ENCODE measurements around the gene THBS1.

The THBS1 gene

DNA sequence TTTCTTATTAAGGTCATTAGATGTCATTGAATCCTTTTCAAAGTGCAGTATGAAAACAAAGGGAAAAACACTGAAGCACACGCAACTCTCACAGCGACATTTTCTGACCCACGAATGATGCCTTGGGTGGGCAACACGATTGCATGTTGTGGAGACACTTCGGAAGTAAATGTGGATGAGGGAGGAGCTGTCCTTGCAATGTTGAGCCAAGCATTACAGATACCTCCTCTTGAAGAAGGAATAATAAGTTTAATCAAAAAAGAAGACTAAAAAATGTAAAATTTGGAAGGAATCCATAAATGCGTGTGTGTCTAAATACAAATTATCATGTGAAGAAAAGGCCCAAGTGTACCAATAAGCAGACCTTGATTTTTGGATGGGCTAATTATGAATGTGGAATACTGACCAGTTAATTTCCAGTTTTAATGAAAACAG is 16.9 kb downstream of the THBS1 start:
- TF ChIP-seq CEBPB (IDR thresholded peaks at IDR 0.05): no peak
- no peak for TF ChIP-seq TAF1 (IDR thresholded peaks at IDR 0.05; ENCODE audit: low read depth)
- no peak for TF ChIP-seq TEAD4 (IDR thresholded peaks at IDR 0.05)
- TF ChIP-seq EP300 (IDR thresholded peaks at IDR 0.05; ENCODE audit: borderline replicate concordance): no peak
- TF ChIP-seq FOXM1 (IDR thresholded peaks at IDR 0.05; ENCODE audit: borderline replicate concordance, low read depth): no peak
- TF ChIP-seq NFIC (IDR thresholded peaks at IDR 0.05): no peak
- no peak for TF ChIP-seq TCF12 (IDR thresholded peaks at IDR 0.05; ENCODE audit: low read depth)
- TF ChIP-seq EGR1 (IDR thresholded peaks at IDR 0.05): no peak
- no peak for TF ChIP-seq ZBTB7A (IDR thresholded peaks at IDR 0.05; ENCODE audit: low read depth)
- TF ChIP-seq RAD21 (IDR thresholded peaks at IDR 0.05; ENCODE audit: low read depth): no peak
- TF ChIP-seq CREB1 (IDR thresholded peaks at IDR 0.05; ENCODE audit: low read depth): no peak
- no peak for TF ChIP-seq USF1 (IDR thresholded peaks at IDR 0.05)

- TF ChIP-seq TCF12 (IDR thresholded peaks at IDR 0.05; ENCODE audit: low read depth) (no peak), EGR1 (IDR thresholded peaks at IDR 0.05) (no peak)
Measured at GRCh38 chr15:39598186-39598850, 17.4 kb downstream of the THBS1 start.

DNA sequence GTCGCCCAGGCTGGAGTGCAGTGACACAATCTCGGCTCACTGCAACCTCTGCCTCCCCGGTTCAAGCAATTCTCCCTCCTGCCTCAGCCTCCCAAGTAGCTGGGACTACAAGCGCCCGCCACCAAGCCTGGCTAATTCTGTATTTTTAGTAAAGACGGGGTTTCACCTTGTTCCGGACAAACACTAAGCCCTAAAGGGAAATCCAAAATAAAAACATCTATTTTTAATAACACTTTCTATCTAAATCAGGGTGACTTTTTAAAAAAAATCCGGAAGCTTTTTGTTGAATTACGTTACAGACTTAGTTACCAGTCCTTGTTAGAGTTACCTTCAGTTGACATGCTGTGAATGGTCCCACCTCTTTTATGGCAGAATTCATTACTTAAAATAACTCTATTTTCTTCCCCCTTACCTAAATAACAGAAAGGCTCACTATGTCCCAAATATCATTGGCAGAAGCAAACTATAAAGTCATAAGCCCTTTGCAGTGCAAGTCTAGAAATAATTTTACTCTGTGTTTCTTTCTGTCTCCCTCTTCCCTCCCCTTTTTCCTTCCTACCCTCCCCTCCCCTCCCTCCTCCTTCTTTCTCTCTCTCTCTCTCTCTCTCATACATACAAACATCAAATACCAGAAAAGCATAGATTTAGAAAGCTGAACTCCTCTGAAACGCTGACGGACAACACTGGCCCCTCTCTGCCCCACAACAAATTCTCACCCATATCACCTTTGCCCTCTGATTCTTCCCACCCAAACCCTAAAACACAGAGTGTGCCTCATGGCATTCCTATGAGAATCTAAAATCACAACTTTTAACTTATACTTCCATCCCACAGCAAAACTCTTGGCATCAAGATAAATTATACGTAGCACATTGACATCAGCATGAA is 18.3 kb downstream of the THBS1 start:
- TF ChIP-seq CEBPB (IDR thresholded peaks at IDR 0.05) (no peak), FOXM1 (IDR thresholded peaks at IDR 0.05; ENCODE audit: borderline replicate concordance, low read depth) (no peak), USF1 (IDR thresholded peaks at IDR 0.05) (no peak), ZBTB7A (IDR thresholded peaks at IDR 0.05; ENCODE audit: low read depth) (no peak), CREB1 (IDR thresholded peaks at IDR 0.05; ENCODE audit: low read depth) (no peak), YY1 (IDR thresholded peaks at IDR 0.05; ENCODE audit: low read depth) (no peak), MAX (IDR thresholded peaks at IDR 0.05) (no peak), TEAD4 (IDR thresholded peaks at IDR 0.05) (no peak), RAD21 (IDR thresholded peaks at IDR 0.05; ENCODE audit: low read depth) (no peak), TAF1 (IDR thresholded peaks at IDR 0.05; ENCODE audit: low read depth) (no peak)

DNA sequence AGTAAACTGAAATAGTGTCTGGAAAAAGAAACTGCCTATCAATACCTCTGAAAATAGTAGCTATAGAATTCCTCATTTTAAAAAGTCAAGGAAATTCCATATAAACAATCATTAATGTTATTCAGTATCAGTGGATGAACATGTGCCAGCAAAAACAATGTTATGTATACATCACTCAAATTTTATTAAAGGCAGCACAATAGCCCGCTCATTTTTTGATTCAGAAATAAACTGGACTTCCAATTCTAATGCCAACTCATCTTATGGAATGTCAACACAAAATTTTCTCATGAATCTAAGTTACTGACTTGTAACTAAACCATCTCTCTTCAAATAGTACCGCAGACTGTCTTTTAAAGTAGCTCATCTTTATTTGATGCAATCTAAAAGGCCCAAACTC is 19.0 kb downstream of the THBS1 start:
- TF ChIP-seq CEBPB (IDR thresholded peaks at IDR 0.05) (no peak), MAX (IDR thresholded peaks at IDR 0.05) (no peak), EGR1 (IDR thresholded peaks at IDR 0.05) (no peak)

DNA sequence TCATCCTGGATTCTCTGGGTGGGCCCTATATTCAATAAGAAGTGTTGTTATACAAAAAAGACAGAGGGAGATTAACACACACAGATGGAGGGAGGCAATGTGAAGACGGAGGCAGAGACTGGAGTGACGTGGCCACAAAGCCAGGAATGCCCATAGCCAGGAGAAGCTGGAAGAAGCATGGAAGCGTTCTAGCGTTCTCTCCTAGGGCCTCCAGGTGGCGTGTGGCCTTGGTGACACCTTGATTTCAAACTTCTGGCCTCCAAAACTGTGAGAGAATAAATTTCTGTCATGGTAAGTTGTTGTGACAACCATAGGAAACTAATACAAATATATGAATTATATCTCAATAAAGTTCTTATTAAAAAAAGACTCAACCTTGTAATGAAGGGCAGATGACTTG is 21.3 kb downstream of the THBS1 start:
- TF ChIP-seq RAD21 (IDR thresholded peaks at IDR 0.05; ENCODE audit: low read depth) (peak; percentile 27; the same call in 1 of the 2 replicates), USF1 (IDR thresholded peaks at IDR 0.05) (no peak)

GRCh38 chr15:39605146-39605545 is 24.3 kb downstream of the THBS1 start:
- TF ChIP-seq TCF12 (IDR thresholded peaks at IDR 0.05; ENCODE audit: low read depth) (no peak), FOXM1 (IDR thresholded peaks at IDR 0.05; ENCODE audit: borderline replicate concordance, low read depth) (no peak), NFIC (IDR thresholded peaks at IDR 0.05) (no peak), YY1 (IDR thresholded peaks at IDR 0.05; ENCODE audit: low read depth) (no peak), EGR1 (IDR thresholded peaks at IDR 0.05) (no peak), ZBTB7A (IDR thresholded peaks at IDR 0.05; ENCODE audit: low read depth) (no peak), TEAD4 (IDR thresholded peaks at IDR 0.05) (no peak)

GRCh38 chr15:39608185-39609139 is 27.6 kb downstream of the THBS1 start:
- TF ChIP-seq EGR1 (IDR thresholded peaks at IDR 0.05) (no peak), EP300 (IDR thresholded peaks at IDR 0.05; ENCODE audit: borderline replicate concordance) (no peak), TEAD4 (IDR thresholded peaks at IDR 0.05) (no peak), YY1 (IDR thresholded peaks at IDR 0.05; ENCODE audit: low read depth) (no peak), TAF1 (IDR thresholded peaks at IDR 0.05; ENCODE audit: low read depth) (no peak), CEBPB (IDR thresholded peaks at IDR 0.05) (no peak), TCF12 (IDR thresholded peaks at IDR 0.05; ENCODE audit: low read depth) (no peak), FOXM1 (IDR thresholded peaks at IDR 0.05; ENCODE audit: borderline replicate concordance, low read depth) (no peak), NFIC (IDR thresholded peaks at IDR 0.05) (no peak), USF1 (IDR thresholded peaks at IDR 0.05) (no peak), ZBTB7A (IDR thresholded peaks at IDR 0.05; ENCODE audit: low read depth) (no peak), RAD21 (IDR thresholded peaks at IDR 0.05; ENCODE audit: low read depth) (no peak), CREB1 (IDR thresholded peaks at IDR 0.05; ENCODE audit: low read depth) (no peak), MAX (IDR thresholded peaks at IDR 0.05) (no peak), REST (IDR thresholded peaks at IDR 0.05; ENCODE audit: low read depth) (no peak)

Measured in Ishikawa (cell line).